ENCODE results near the gene CDKN2A.

Gene CDKN2A

GRCh38 chr9:21919377-21920362, 74.5 kb downstream of the CDKN2A start:
- peak; percentile 51 for DNase-seq (ENCODE audit: low read depth)
- TF ChIP-seq CTCF (IDR thresholded peaks at IDR 0.05; ENCODE audit: low read depth, low read length, missing control alignments) = no peak
- in situ Hi-C loops (cut with HindIII; ENCODE audit: low sequenced_read_pairs) = no loop called here
- no peak overlapping the region for H3K4me3 ChIP-seq (ENCODE audit: low read depth, low read length)
